CD4-positive, alpha-beta T cell (primary cell): ENCODE results near the gene DDX6. TPM values are rescaled to one million over a fixed set of nuclear protein-coding genes. Genes with fewer than 3 reads are reported as not detected.

Experiments used
- ATAC-seq: fragments of 200-7000 bp; cut with Tn5 transposase; one replicate; pipeline ENCODE4 v1.10.0; 2022; ENCODE audit warnings: mild to moderate bottlenecking; ENCODE audit not compliant: poor library complexity
- CTCF ChIA-PET: fragments of 350-600 bp; sonication (Branson Sonifier 250); formaldehyde crosslinking; loops from one replicate; lab custom pipeline; 2021; ENCODE audit warnings: antibody characterized with exemption, inconsistent platforms; lab: Charles Lee
- POLR2A ChIA-PET: fragments of 350-600 bp; sonication (Branson Sonifier 250); formaldehyde crosslinking; loops from one replicate; lab custom pipeline; 2021; ENCODE audit warnings: antibody characterized with exemption, inconsistent platforms; lab: Charles Lee
- DNase-seq, 14 experiments: peaks; one replicate each; pipeline ENCODE4 v3.0.0-alpha.2; 2013 to 2020; ENCODE audit warnings: mixed read lengths in 2 of 14
- H3K27ac ChIP-seq, 2 donors: one replicate each; pipeline versions ENCODE4 v1.5.1 to v1.7.0; 2013; ENCODE audit warnings: low read length in 2 of 2, low read depth in 1 of 2, mild to moderate bottlenecking in 1 of 2
- H3K27me3 ChIP-seq, 2 experiments: 1 replicate in 1 of 2; 2 replicates in 1 of 2; pipeline versions ENCODE4 v1.6.1 to v1.7.0; 2013; ENCODE audit warnings: low read length in 2 of 2, control low read depth in 1 of 2, mild to moderate bottlenecking in 1 of 2, moderate library complexity in 1 of 2; ENCODE audit not compliant: insufficient read depth in 2 of 2, control insufficient read depth in 1 of 2
- H3K36me3 ChIP-seq: one replicate; pipeline ENCODE4 v1.6.1; 2013; ENCODE audit warnings: low read length, control low read depth; ENCODE audit not compliant: insufficient read depth
- H3K4me1 ChIP-seq: one replicate; pipeline ENCODE4 v1.6.1; 2013; ENCODE audit warnings: low read length, control low read depth; ENCODE audit not compliant: insufficient read depth
- H3K4me3 ChIP-seq: one replicate; pipeline ENCODE4 v1.5.1; 2013; ENCODE audit warnings: mild to moderate bottlenecking, low read length, moderate library complexity
- H3K9me3 ChIP-seq, 2 experiments: 1 replicate in 1 of 2; 2 replicates in 1 of 2; pipeline versions ENCODE4 v1.6.1 to v1.7.0; 2013; ENCODE audit warnings: low read length in 2 of 2, mild to moderate bottlenecking in 2 of 2, control low read depth in 1 of 2, moderate library complexity in 1 of 2; ENCODE audit not compliant: control insufficient read depth in 1 of 2, insufficient read depth in 1 of 2
- H3K27ac Mint-ChIP-seq: one replicate; pipeline ENCODE4 v1.8.0; 2020; ENCODE audit warnings: mixed read lengths
- H3K27me3 Mint-ChIP-seq: one replicate; pipeline ENCODE4 v1.8.0; 2021; ENCODE audit warnings: mixed read lengths
- H3K36me3 Mint-ChIP-seq: one replicate; pipeline ENCODE4 v1.8.0; 2021; ENCODE audit warnings: low read depth, mixed read lengths
- H3K4me1 Mint-ChIP-seq: one replicate; pipeline ENCODE4 v1.8.0; 2021; ENCODE audit warnings: low read depth, mixed read lengths
- H3K4me3 Mint-ChIP-seq: one replicate; pipeline ENCODE4 v1.8.0; 2020; ENCODE audit warnings: mild to moderate bottlenecking, mixed read lengths
- H3K9me3 Mint-ChIP-seq: one replicate; pipeline ENCODE4 v1.8.0; 2020; ENCODE audit warnings: mixed read lengths
- intact Hi-C, 2 experiments: fragments of 100-400 bp; cut with DNase I in 1 of 2; cut with micrococcal nuclease in 1 of 2; formaldehyde crosslinking; loops; one replicate each; pipeline versions ENCODE4 v1.15.1 to v1.9.0; 2023 to 2025; cut with DNase I, micrococcal nuclease
- total RNA-seq, 174 experiments: library from RNA in 2 of 174; stranded (reverse) in 2 of 174; gene quantifications; one replicate each; pipeline ENCODE4 v1.2.3 and lab custom pipeline; 2021 to 2026
- TF ChIP-seq, protein P1 (sequence below): fragments of 200-600 bp; IDR thresholded peaks from one replicate; pipeline ENCODE4 v1.8.0; 2022; ENCODE audit warnings: antibody characterized with exemption, mild to moderate bottlenecking

The DDX6 gene
- total RNA-seq, 2 experiments from 2014 or later, result 341 to 355 TPM

DNA sequence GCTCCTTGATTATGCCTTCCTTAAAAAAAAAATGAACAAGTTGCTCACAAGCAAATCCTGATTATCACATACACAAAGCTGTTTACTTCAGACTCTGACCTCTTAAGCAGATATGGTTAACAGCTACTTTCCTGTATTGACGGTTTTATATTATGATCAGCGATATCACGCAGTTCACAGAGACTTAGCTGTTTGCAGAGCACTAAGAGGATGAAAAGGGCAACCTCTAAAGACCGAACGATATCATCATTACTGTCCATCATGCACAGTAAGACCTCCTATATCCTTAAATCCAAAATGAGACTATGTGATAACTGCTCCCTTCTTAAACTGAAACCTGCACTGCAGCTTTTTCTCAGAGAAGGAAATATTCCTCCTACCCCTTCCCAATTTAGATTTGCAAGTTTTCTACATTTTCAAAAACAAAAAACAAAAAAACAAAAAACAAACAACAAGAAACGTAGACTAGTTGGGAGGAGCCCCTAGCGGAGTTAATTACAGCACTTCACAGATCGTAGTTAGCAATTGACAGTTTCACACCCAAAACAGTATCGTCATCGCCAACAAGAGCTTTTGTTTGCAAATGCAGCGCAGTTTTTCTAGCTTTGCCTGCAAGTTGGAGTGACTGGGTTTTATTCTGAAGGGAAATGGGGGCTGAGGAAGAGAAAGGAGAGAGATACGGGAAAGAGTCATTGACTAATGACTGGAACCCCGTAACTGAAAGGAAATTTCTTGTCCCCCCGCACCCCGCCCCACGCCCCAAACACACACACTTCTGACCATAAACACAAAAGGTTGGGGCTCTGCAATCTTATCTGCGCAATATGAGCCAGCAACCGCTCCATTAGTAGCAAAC is 1.2 kb downstream of the DDX6 start:
- peak overlapping the region; percentile 95 for H3K27ac Mint-ChIP-seq
- Histone ChIP-seq H3K27ac (peak overlapping the region; percentile 92 to 94), H3K9me3 (no peaks in the 10 kb centered on the region), H3K4me3 (peak overlapping the region; percentile 94), H3K36me3 (peaks cover 16% of the 10 kb centered on the region), H3K4me1 (peaks cover 44% of the 10 kb centered on the region), H3K27me3 (no peaks in the 10 kb centered on the region)
- peaks cover 74% of the 10 kb centered on the region for H3K36me3 Mint-ChIP-seq
- DNase-seq, result peak in 11 of 14 experiments; percentile 8 to 77 (median 26)
- H3K27me3 Mint-ChIP-seq, result no peaks in the 10 kb centered on the region
- TF ChIP-seq, protein P1, sequence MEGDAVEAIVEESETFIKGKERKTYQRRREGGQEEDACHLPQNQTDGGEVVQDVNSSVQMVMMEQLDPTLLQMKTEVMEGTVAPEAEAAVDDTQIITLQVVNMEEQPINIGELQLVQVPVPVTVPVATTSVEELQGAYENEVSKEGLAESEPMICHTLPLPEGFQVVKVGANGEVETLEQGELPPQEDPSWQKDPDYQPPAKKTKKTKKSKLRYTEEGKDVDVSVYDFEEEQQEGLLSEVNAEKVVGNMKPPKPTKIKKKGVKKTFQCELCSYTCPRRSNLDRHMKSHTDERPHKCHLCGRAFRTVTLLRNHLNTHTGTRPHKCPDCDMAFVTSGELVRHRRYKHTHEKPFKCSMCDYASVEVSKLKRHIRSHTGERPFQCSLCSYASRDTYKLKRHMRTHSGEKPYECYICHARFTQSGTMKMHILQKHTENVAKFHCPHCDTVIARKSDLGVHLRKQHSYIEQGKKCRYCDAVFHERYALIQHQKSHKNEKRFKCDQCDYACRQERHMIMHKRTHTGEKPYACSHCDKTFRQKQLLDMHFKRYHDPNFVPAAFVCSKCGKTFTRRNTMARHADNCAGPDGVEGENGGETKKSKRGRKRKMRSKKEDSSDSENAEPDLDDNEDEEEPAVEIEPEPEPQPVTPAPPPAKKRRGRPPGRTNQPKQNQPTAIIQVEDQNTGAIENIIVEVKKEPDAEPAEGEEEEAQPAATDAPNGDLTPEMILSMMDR, result no peak
- ATAC-seq, result peak; percentile 20
- peaks cover 39% of the 10 kb centered on the region for H3K4me1 Mint-ChIP-seq
- intact Hi-C loops, result loop anchor here (2.0 to 5.0 kb wide), 6 partner anchors 37 to 137 kb away; no protein-coding TSS in a partner anchor
- H3K4me3 Mint-ChIP-seq, result peak overlapping the region; percentile 96
- no peaks in the 10 kb centered on the region for H3K9me3 Mint-ChIP-seq
- ChIA-PET CTCF (interaction anchor here (0.6 to 2.7 kb wide), 17 partner anchors 14 to 147 kb away, joined by 3 to 14 read pairs (median 5); partner anchors contain the start of gene CXCR5), POLR2A (interaction anchor here (0.7 to 7.9 kb wide), 24 partner anchors 9 to 313 kb away, joined by 3 to 245 read pairs (median 9); partner anchors contain the start of genes BCL9L, CENATAC, RPS25 and TRAPPC4)

DNA sequence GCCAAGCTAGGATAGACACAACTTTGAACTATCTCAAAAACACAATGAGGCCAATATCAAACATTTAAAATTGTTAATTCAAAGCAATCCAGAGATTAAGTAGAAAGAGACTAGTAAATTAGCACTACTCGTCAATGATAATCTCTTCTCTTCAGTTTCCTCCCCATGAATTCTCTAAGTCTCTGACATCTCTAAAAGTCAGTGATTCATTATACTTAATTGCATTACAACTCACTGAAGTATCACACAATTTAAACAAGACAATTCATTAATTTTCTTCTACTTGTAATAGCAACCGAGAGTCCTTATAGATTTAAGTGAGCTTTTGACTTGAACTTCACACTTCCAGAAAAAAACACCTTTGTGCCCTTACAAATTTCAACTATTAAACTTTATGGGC is 4.3 kb downstream of the DDX6 start:
- Histone ChIP-seq H3K27me3 (no peaks in the 10 kb centered on the region), H3K4me1 (peaks cover 55% of the 10 kb centered on the region), H3K27ac (no peak overlapping the region), H3K4me3 (peak overlapping the region; percentile 10), H3K36me3 (peaks cover 43% of the 10 kb centered on the region), H3K9me3 (no peaks in the 10 kb centered on the region)
- DNase-seq (no peak), ATAC-seq (no peak)
- ChIA-PET POLR2A (interaction anchor here (0.8 to 7.9 kb wide), 6 partner anchors 10 to 139 kb away, joined by 3 to 212 read pairs (median 4); partner anchors contain the start of gene BCL9L), CTCF (interaction anchor here (1.0 to 2.5 kb wide), 5 partner anchors 11 to 142 kb away, joined by 3 to 10 read pairs (median 3); no protein-coding TSS in a partner anchor)
- peaks cover 52% of the 10 kb centered on the region for H3K4me1 Mint-ChIP-seq
- TF ChIP-seq, protein P1, result no peak
- H3K27me3 Mint-ChIP-seq, result no peaks in the 10 kb centered on the region
- H3K9me3 Mint-ChIP-seq, result no peaks in the 10 kb centered on the region
- peaks cover 90% of the 10 kb centered on the region for H3K36me3 Mint-ChIP-seq
- peak overlapping the region; percentile 95 for H3K27ac Mint-ChIP-seq
- H3K4me3 Mint-ChIP-seq, result peak overlapping the region; percentile 77
- intact Hi-C loops, result loop anchor here (1.0 to 5.0 kb wide), 2 partner anchors 34 to 96 kb away; no protein-coding TSS in a partner anchor

DNA sequence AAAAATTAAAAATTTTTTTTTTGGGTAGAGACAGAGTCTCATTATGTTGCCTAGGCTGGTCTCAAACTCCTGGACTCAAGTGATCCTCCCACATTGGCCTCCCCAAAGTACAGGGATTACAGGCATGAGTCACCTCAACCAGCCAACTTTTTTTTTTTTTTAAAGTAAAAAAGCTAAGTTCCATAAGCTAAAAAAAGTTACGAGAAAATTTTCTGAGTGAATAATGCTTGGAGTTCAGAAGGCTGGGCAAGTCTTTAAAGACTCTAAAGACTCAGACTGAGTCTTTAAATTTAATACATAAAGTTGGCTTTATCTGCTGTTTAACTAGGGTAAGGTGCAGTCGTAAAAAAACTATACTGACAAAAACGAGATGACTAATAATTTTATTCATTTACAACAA is 5.6 kb downstream of the DDX6 start:
- peaks cover 63% of the 10 kb centered on the region for H3K4me1 Mint-ChIP-seq
- POLR2A ChIA-PET, result interaction anchor here (1.0 to 7.9 kb wide), 8 partner anchors 12 to 124 kb away, joined by 3 to 212 read pairs (median 4); no protein-coding TSS in a partner anchor

More for the DNA sequence above, 5.6 kb downstream of the DDX6 start:
- Mint-ChIP-seq H3K27ac (peak overlapping the region; percentile 95), H3K4me3 (peak overlapping the region; percentile 77), H3K27me3 (no peaks in the 10 kb centered on the region), H3K36me3 (peaks cover 89% of the 10 kb centered on the region), H3K9me3 (no peaks in the 10 kb centered on the region)
- Histone ChIP-seq H3K9me3 (no peaks in the 10 kb centered on the region), H3K4me3 (no peak overlapping the region), H3K36me3 (peaks cover 55% of the 10 kb centered on the region), H3K27ac (no peak overlapping the region), H3K27me3 (no peaks in the 10 kb centered on the region), H3K4me1 (peaks cover 62% of the 10 kb centered on the region)
- TF ChIP-seq, protein P1, result no peak
- ATAC-seq (no peak), DNase-seq (peak in 3 of 14 experiments; percentile 21 to 39 (median 25))
- CTCF ChIA-PET, result interaction anchor here (1.0 to 1.2 kb wide), 2 partner anchors 29 to 80 kb away, joined by 3 read pairs; no protein-coding TSS in a partner anchor
- intact Hi-C loops, result loop anchor here in 1 of 2 experiments (5.0 kb wide), 1 partner anchor 33 kb away; no protein-coding TSS in a partner anchor
